HuH-7 (cell line): Measurements from ENCODE around the gene DNASE1L3.

ENCODE experiments used
- DNase-seq: peaks from one replicate; pipeline ENCODE4 v3.0.0; 2011; ENCODE audit warnings: low spot score

Gene DNASE1L3

DNA sequence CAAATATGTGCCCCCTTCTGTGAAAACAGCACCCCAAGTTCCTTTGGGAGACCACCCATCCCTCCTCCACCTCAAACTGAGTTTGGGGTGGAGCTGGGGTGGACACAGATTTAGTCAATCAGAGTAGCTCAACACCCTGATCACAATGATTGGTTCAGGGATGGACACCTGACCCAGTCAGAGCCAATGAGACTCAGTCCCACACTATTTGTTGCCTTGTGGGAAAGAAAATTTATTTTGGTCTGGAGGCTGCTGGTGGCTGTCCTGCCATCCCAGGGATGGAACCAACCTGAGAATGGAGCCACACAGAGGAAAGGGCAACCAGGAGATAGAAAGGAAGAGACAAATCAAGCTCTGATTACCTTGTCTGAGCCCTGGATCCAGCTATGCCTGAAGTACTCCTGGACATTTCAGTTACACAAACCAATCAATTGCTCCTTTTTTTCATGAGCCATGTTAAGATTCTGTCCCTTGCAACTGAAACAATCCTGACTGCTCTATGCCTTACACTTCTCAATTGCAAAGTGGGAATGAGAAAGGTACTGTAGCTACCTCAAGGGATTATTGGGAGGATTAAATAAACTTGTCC, 10.6 kb downstream of the DNASE1L3 start:
- no peak for DNase-seq

- DNase-seq: no peak
Observed at GRCh38 chr3:58198804-58199203, 12.0 kb downstream of the DNASE1L3 start.

DNA sequence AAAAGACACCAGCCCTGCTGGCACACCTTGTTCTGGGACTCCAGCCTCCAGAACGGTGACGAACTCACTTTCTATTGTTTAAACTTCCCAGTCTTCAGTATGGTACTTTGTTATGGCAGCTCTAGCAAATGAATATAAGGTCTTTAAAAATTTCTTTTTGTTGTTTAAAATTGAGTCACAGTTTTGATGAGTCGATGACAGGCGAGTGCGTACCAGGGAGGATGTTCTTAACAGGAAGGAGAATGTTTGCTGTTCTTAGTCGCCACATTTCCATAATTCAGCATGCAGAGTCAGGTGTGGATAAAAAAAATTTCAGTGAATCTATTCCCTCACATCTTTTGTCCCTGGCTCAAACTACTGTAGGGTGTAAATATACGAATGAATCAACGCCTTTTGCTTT, 12.4 kb downstream of the DNASE1L3 start:
- DNase-seq: no peak

DNA sequence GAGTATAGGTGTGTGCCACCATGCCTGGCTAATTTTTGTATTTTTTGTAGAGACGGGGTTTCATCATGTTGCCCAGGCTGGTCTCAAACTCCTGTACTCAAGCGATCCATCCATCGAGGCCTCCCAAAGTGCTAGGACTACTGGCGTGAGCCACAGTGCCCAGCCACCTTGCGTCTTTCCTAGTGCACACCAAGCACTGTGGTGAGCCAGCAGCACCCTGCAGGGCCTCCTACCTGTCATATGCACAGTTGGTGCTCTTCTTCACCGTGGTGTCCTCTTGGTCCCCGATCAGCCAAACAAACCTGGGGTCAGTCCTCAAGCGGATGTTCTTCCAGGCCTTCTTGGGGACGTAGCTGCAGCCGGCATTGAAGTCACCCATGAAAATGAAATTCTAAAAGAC, 13.2 kb downstream of the DNASE1L3 start:
- no peak for DNase-seq

DNA sequence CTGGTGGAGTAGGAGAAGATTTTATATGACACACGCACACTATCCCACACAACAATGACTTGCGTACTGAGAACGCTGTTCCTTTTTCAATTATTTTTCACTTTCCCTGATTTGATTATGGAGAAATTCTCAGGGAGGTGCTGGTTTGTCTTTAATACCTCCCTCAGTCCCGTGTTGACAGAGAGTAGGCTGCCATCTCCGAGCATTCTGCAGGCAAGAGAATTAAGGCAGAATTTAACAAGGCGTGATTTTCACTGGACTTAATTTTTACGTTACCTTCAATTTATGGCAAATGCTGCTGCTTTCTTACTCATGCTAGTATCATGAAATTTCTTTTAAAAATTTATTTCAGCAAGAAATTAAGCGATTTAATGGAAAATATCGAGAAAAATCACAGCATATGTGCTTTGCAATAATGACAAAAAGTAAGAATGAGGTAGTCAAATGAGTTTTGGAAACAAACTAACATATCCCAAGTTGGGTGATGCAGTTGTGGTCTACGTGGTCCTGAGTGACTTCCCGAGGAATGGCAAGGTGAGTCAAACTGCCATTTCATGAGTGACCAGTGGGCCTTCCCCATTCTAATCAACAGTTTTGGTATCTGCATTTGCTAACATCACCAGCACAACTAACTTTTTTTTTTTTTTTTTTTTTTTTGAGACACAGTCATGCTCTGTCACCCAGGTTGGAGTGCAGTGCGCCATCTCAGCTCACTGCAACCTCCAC, 16.9 kb downstream of the DNASE1L3 start:
- DNase-seq: no peak

GRCh38 chr3:58192069-58192468, 18.7 kb downstream of the DNASE1L3 start:
- DNase-seq: no peak

DNA sequence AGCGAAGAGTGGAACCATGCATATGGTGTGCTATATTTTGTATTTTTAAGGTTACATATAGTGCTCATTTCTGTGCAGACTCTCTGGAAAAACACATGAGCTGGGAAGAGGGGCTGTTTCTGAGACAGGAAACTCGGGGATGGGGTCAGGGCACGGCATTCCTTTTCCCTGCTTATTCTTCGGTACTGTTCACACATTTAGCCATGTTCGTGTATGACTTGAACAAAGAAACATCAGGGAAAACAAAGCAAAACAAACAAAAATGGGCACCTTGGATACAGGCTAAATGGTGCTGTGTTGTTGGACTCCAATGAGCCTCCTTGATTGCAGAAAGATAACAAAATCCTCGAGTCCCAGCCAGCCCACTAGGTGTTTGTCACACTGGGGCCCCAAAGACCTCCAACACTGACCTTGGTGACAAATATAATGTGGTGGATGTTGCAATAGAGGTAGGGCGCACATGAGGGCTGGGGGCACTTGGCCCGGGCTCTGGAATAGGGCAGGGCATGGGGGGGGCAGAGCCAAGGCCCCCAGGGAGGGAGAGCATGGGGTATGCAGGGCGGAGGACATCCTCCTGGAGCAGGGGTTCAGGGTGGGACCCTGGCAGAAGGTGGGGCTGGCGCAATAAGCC, 19.3 kb downstream of the DNASE1L3 start:
- DNase-seq: no peak

GRCh38 chr3:58190882-58191281, 19.9 kb downstream of the DNASE1L3 start:
- DNase-seq: no peak

DNA sequence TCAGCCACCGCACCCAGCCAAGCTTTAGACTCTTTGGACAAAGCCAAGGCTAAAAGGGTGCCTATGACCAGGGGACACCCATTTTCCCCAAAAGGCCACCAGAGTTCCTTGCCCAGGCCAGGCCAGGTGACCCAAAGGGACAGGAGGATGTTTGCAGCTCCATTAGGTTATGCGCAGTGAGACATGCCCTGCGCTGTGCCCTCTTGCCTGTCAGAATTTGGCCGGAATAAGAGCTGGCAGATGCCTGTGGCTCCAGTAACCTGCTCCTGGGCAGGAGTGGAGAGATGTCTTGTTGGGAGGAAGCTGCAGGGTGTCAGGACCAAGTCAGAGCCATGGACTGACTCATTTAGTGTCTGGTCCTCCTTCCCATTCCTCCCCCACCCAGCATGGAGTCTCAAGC, 20.5 kb downstream of the DNASE1L3 start:
- DNase-seq: no peak

- no peak for DNase-seq
Observed at GRCh38 chr3:58189691-58190090, 21.1 kb downstream of the DNASE1L3 start.

- DNase-seq: no peak
Observed at GRCh38 chr3:58188921-58189451, 21.8 kb downstream of the DNASE1L3 start.

DNA sequence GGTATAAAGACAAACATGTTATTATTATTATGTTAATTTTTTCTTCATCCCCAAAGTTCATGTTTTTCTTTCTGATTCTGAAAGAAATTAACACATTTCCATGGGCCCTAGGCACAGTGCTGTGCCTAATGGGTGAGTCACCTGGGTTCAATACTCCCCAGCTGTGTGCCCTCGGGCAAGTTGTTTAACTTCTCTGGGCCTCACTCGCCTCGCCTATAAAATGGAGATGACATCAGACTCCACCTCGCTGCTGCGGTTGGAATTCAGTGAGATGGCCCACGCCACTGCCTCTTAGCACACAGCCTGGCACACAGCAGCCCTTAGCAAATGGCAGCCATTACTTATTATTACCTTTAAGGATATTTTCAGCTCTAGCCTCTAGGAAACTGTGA, 22.6 kb downstream of the DNASE1L3 start:
- no peak for DNase-seq

- no peak for DNase-seq
Observed at GRCh38 chr3:58184982-58185360, 25.8 kb downstream of the DNASE1L3 start.

DNA sequence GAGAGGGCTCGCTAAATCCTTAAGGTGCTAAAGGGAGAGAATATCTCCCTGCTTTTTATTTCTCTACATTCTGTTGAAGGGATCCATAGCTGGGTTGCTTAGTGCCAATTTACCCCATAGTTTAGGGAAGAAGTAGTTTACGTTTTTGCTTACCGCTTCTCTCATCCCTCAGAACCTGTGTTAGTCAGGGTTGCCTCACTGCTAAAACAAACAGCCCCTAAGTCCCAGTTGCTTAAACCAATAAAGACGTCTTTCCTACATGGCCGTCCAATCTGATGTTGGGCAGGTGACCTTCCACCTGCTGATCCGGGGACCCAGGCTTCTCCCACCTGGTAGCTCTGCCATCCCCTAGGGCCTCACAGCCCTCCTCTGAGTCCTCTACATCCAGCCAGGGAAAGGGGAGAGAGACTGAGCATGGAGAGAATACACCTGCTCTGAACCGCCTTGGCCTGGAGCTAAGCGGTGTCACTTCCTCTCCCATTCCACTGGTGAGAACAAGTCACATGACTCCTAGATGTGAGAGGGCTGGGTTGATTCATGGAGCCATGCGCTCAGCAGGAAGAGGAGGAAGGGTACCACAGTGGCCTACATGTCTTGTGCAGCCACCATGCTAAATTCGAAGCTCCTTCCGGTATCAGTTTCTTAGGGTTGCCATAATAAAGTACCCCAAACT, 26.3 kb downstream of the DNASE1L3 start:
- DNase-seq: no peak

GRCh38 chr3:58183891-58184290, 26.9 kb downstream of the DNASE1L3 start:
- no peak for DNase-seq

DNA sequence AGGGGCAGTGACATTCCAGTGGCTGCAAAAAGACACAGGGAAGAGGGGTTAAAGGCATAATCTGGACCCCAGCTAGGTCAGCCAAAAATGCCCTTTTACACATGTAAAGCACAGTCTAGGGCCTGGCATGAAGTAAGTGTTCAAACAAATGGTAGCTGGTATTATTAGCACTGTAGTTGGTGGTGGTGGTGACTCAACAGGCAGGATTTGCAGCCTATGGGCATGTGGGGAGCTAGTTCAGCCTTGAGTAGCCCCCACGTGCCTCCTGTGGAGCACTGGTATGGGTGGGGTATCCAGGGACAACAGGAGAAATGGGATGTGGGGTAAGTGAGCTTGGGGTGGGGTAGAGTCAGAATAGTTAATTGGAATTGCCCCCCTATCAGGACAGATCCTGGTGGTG, 27.6 kb downstream of the DNASE1L3 start:
- DNase-seq: no peak

GRCh38 chr3:58180940-58181587, 29.7 kb downstream of the DNASE1L3 start:
- DNase-seq: no peak

DNA sequence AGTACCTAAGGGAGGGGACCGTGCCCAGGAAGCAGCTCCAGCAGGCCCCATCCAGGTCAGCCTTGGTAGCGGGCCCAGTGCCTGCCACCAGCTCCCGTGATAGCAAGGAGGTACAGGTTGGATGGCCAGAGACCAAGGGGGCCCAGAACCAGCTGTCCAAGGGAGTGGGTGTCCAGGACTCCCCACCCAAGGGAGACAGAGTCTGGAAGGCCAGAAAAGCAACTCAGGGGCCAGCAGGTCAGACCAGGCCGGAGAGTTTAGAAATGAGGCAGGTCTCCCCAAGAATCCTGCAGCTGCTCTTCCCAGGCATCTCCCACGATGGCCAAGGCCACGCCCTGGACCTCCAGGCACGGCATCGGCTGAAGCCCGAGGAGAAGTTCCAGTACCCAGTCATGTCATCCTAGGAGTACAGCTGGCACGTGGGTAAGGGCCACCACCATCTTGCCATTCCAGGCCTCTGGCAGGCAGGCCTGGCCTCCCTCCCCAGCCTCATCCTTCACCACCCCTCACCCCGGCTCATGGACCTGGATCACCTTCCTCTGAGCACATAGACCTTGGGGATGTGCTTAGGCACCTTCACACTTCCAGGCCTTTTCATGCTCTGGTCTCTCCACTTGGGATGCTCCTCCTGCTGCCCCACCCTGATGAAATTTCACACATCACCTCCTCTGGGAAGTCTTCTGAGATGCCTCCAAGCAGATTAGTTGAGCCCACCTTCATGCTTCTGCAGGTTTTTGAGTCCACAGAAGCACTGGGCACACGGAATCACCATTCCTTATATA, 30.5 kb downstream of the DNASE1L3 start:
- no peak for DNase-seq

GRCh38 chr3:58179235-58180098, 31.3 kb downstream of the DNASE1L3 start:
- no peak for DNase-seq

DNA sequence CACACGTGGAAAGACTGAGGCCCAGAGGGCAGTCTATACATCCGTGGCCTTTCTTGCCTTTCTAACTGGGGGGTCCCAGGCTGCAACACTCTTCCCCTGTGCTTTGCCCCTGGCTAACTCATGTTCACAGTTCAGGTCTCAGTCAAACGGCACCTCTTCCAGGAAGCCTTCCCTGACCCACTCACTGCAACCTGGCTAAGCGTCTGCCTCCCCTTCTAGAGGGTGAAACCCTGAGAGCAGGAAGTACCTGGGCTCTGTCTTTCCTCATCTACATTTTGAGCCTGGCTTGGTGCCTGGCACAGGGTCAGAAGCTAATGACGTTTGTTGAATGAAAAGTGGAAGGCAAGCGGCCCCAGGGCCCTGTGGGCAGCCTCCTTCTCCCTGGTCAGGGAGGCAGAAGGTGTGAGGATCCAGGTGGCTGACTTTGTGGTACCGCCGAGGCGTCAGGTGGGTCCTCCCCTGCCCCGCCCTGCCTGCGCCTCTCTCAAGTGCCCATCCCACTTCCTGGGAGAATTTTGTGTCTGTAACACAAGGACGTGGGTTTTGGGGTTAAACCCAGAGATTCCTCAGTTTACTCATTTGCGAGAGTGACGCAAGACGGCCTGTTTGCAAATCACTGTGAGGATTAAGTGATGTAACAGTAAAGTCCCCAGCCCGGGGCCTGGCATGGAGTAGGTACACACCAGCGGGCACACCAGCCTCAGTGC, 32.1 kb downstream of the DNASE1L3 start:
- no peak for DNase-seq
